Central memory CD4-positive, alpha-beta T cell (primary cell): ENCODE results near the gene TOR1AIP1.

Experiments
- DNase-seq: peaks from one replicate; pipeline ENCODE4 v3.0.0; 2022

The TOR1AIP1 gene

DNA sequence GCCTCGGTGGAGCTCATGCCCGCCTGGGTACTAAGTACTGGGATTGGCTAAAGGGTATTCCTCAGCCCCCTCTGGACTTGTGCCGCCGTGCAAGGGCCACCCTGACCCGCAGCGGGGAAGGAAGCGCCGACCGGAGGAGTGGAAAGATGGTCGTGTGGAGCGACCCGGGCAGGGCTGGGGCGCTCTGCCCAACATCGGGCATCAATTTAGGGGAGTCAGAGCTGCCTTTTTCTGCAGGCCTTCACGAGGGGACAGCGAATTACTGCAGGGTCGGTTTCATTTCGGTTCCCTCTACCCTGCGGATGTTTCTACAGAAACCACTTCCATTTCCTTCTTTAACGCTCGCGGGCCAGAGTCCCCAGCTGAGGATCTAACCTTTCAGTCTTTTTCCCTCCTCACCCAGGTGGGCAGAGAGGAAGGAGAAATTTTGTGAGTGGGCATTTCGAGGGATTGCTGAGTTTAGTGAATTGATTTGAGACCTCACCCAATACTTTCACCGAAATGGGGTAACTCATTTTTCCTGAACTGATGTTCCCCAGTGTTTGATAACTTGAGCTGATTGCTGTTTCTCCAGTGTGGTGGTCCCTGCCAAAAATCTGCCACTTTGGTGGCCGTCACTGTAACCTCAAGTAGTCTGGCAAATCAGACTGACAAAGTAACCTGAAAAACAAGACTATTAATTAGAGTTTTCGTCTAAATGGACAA is 1.1 kb downstream of the TOR1AIP1 start:
- no peak for DNase-seq

DNA sequence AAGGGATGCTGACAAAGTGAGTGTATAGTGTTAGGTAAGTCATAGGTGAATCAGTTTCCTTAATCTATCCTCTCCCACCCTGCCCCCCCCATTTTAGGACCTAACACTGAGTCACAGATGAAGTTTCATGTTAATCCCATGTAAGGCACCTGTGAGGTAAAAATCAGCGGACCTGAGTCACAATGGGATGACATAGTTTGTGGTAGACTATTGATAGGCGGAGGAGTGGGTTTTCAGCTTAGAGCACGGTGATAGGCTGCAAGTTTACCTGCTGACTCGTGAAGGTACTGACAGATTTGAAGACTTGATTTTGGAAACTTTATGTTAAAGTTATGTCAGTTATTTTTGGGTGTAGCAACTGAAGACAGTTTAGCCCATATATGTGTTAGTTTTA is 1.7 kb downstream of the TOR1AIP1 start:
- DNase-seq = peak; percentile 73

DNA sequence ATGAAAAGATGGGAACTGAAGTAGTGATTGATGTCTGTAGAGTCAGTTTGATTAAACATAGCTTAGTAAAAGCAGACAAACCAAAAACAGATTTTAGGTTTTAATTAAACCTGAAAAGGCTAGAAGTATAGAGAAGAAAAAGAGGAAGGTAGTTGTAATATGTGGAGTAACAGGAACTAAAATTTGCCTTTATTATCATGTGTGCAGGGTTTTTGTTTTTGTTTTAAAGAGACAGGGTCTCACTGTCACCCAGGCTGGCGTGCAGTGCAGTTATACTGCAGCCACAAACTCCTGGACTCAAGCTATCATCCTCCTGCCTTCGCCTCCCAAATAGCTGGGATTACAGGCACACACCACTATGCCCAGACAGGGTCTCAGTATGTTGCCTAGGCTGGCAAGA is 6.0 kb downstream of the TOR1AIP1 start:
- no peak for DNase-seq

DNA sequence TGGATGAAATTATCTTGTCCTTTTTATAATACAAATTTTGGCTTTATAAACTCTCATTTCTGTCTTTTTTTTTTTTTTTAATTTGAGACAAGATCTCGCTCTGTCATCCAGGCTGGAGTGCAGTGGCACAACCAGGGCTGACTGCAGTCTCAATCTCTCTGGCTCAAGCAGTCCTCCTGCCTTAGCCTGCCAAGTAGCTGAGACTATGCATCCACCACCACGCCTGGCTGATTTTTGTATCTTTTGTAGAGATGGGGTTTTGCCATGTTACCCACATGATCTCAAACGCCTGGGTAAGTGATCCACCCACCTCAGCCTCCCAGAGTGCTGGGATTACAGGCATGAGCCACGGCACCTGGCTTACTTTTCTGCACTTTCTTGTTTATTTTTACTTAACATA is 7.5 kb downstream of the TOR1AIP1 start:
- no peak for DNase-seq

DNA sequence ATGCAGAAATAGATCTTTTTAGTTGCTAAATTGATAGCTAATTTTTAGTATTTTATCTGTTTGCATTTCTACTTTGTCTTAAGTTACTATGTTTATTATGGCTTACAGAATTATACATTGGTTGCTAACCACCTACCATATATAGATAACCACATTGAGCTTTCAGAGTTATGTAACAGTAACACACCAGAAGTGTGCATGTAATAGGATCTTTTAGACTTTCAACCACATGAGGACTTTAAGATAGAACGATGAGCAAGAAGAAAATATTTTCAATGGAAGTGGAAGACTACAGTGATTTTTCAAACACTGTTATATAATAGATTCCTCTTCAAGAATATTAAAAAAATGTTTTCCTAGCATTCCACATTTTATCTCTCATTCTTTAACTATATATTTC is 28.8 kb downstream of the TOR1AIP1 start:
- DNase-seq = no peak

DNA sequence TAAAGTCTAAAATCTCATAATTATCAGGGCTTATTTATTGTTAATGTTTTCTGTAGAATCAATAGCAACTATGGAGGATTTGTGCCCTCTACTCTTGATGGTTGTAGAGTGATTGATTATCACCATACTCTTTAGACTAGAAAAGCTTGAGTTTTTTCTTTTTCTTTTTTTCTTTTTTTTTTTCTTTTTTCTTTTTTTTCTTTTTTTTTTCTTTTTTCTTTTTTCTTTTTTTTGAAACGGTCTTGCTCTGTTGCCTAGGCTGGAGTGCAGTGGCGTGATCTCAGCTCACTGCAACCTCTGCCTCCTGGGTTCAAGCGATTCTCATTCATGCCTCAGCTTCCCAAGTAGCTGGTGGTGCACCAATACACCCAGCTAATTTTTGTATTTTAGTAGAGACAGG is 29.7 kb downstream of the TOR1AIP1 start:
- no peak for DNase-seq

DNA sequence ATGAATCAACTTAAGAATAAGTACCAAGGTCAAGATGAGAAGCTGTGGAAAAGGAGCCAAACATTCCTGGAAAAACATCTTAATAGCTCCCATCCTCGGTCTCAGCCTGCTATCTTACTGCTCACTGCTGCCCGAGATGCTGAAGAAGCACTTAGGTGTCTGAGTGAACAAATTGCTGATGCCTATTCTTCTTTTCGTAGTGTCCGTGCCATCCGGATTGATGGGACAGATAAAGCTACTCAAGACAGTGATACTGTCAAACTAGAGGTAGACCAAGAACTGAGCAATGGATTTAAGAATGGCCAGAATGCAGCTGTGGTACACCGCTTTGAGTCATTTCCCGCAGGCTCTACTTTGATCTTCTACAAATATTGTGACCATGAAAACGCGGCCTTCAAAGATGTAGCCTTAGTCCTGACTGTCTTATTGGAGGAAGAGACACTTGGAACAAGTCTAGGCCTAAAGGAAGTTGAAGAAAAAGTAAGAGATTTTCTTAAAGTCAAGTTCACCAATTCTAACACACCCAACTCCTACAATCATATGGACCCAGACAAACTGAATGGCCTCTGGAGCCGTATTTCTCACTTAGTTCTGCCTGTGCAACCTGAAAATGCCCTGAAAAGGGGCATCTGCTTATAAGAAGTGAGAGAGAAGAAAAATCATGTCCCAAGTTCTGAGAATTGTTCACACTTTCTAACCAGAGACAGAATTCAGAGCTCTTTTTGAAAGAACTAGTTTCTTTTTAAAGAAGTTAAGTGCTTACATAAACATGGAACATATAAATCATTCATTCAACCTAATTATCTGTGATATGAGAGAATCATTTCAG is 35.7 kb downstream of the TOR1AIP1 start:
- DNase-seq = no peak

DNA sequence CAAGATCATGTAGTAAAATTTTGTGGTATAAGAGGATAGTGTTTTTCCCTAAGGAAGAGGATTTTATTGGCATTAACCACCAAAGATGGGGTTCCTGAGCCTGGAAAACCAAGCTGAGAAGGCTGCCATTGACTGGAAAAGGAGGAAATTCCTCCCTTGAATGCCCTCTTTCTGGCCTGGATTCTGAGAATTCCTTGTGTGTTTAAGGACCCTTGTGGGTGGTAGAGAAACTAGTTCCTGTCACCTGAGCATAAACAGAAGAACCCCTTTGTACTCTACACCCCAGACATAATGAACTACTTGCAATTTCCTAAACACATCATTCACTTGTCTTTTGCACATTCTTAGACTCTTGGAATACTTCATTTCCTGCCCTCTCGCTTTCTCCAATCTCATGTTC is 39.4 kb downstream of the TOR1AIP1 start:
- no peak for DNase-seq

DNA sequence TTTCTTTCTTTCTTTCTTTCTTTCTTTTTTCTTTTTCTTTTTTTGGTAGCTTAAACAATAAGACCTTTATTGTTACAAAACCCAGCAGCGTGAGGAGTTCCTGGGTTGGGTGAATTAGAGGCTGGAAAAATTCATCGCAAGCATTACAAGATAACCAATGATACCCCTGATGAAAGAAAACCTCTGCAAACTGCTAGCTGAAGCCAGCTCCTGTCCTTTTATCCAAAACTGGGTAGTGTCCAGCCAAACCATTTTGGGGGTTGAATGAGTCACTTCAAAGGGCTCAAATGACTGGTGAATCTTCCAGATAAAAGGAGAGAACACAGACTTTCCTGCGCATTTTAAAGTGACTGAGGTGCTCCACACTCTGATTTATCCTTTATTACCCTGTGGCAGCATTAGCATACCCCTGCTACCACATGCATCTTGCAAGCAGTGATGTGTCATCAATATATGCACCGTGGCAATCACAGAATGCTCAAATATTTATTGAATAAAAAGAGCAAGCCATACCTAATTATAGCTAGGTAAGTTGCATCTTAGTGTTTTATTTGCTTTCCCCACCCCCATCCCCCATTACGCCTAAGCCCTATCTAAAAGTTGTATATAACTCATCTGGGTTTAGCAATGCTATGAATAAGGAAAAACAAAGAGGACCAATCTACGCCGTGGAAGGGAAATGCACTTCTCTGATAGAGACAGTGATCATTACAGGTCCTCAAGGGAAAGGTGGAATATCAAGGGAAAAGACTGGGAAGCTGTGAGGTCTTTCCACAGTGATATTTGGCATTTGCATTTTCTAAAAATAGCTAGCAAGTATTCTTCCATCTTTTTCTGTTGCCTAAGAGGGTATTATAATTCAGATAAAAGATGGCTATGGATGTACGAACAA is 40.1 kb downstream of the TOR1AIP1 start:
- no peak for DNase-seq

DNA sequence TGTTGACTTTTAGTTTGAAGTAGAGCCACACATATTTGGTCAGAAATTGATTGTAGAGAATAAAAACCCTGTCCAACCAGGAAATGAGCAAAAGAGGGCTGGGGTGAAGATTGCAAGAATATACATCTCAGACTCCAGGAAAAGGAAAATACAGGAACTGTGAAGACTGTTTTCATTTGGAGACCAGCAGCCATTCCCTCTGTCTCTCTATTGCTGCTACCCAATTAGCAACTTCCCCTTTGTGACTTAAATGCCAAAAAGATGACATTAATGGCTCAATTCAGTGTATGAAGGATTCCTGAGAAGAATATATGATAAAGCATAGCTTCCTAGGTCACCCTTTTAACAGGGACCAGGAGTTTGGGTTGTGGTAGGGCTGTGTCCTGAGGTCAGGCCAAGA is 40.9 kb downstream of the TOR1AIP1 start:
- DNase-seq = no peak

DNA sequence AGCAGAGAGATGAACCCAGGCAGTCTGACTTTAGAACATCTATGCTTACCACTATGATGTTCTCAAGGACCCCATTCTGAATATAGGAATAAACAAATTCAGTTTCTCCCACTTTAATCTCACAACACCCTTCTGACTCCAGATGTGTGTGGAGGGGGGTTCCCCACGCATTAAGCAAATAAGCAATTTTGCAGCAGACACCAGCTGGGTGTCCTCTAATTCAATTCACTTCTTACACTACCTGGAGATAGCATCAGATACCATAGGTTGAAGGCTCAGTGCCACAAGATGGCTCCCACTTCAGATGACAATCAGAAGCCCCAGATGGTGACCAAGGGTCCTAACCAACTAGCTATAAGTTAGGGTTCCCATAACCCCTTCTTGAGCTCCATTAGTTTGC is 42.2 kb downstream of the TOR1AIP1 start:
- no peak for DNase-seq

DNA sequence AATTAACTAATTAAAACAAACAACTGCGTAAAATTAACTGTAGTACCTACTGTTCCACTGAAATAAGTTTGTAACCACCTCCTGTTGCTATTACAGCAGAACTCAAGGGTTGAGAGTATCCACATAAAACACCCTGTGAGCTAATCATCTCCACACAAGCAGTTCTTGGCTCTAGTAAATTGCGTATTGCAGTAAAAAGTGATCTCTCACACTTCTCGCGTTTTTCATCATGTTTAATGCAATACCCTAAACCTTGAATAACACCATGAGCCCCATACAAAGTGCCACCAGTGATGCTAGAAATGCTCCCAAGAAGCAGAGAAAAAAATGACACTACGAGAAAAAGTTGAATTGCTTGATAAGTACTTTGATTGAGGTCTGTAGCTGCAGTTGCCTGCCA is 43.2 kb downstream of the TOR1AIP1 start:
- no peak for DNase-seq

DNA sequence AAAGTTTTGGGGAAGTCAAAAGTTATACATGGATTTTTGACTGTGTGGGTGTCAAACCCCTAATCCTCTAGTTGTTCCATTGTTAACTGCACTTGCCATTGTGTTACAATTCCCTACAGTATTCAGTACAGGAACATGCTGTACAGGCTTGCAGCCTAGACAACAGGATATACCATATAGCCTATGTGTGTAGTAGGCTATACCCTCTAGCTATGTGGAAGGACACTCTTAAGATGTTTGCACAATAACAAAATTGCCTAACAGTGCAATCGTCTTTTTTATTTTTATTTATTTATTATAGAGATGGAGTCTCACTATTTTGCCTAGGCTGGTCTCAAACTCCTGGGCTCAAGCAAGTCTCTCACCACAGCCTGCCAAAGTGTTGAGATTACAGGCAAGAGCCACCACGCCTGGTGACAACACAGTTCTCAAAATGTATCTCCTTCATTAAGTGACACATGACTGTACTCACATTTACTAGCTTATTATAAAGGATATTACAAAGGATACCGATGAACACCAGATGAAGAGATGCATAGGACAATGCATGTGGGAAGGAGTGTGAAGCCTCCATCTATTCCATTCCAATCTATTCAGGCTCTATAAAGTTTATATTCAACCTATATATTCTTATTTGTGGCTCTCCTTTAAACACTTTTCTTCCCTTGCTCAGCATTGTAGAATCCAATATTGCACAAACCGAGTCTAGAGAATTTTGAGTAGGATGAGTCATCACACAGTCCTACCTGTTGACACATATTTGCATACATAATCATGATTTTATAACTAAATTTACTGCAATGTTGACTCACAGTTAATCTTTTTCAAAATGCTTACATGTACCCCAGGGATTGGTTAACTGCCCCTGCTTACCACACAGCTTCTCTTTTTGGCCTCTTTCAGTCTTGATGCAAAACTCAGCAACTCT is 44.1 kb downstream of the TOR1AIP1 start:
- no peak for DNase-seq

DNA sequence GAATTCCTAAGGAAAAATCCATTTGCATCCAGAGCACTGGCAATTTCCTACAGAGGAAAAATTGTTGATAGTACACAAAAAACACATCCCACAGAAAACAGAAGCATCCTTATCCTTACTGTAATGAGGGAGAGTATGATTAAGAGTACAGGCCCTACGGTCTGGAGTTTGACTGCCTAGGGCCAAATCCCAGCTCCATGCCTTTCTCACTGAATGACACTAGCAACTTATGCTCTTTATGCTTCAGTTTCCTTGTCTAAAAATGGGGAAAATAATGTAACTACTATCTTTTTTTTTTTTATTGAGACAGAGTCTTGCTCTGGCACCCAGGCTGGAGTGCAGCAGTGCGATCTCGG is 44.7 kb downstream of the TOR1AIP1 start:
- no peak for DNase-seq

DNA sequence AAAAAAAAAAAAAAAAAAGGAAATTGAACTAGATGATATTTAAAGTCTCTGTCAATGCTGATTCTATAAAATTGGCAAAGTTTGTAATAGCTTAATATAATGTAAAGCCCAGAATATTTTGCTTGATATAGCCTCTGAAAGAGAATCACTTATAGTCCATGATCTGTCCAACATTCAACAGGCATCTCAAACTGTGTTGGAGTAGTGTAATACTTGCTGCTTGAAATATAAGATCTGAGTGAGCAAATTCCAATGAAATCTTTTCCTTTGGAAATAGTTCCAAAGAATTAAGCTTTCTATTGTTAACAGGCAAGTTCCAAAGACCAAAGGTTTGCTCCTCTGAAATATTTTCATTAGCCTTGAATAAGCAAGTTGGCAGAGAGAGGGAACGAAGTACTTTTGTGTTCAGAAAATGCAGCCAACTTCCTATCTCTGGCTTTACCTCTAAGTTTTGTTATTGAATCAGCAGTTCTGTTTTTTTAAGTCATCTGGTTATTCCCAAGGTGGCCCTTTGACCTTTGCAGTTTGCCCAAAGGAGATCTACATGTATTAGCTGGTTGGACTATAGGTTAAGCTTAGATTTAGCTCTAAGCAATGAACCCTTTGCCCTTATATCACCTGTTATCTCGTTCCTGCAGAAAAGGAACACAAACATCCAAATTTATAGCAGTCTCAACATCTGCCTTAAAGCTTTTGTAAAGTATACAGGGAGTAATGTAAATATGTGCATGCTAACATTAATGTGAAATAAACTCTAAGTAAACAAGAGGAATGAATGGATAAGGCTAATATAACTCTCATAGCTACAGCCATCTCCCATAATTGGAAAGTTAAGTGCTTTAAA is 48.1 kb downstream of the TOR1AIP1 start:
- DNase-seq = no peak

DNA sequence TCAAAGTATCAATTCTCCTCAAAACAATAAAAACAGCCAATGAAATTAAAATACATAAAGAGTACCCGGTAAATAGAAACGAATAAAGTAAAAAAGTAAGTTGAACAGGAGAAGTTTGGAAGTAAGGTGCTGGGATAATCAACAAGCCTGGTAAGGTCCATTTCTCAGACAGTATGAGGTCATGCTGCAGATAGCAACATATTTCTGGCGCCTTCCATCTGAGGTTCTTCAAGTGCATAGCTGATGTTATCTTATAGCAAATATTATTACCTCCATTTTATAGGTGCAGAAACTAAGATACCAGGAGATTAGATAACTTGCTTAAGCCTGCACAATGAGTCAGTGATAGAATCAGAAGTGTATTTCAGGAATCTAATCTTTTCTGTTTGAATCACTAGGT is 48.8 kb downstream of the TOR1AIP1 start:
- DNase-seq = no peak

DNA sequence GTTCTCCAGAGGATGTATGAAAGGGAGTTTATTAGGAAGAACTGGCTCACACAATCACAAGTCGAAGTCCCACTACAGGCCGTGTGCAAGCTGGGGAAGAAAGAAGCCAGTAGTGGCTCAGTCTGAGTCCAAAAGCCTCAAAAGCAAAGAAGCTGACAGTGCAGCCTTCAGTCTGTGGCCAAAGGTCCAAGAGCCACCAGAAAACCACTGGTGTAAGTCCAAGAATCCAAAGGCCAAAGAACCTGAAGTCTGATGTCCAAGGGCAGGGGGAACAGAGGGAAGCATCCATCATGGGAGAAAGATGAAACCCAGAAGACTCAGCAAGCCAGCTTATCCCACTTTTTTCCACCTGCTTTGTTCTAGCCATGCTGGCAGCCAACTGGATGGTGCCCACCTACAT is 51.1 kb downstream of the TOR1AIP1 start:
- no peak for DNase-seq

DNA sequence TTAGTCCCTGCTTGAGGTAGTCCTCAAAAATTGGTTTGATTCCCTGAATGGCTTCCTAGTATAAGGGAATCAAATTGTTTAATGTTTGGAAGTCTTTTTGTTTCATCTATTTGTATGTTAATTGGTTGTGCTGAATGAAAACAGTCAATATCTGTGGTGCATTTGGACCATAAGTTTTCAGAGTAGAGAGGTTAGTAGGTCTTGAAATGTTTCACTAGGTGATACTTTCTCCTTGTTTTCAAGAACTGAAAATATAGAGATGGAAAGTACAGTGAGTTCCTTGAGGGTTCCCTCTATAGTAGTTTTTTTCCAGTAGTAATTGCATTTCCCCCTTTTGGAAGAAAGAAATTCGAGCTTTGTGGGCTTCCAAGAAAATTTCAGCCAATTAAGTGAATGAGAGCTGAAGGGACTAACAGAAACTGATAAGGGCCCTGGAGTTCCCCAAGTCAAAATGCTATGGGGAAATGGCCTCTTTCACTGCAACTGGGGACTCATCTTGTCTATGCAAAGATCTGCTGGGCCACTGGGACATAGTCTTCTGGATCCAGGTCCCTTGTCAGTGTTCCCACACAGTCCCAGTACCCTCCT is 53.9 kb downstream of the TOR1AIP1 start:
- DNase-seq = no peak

DNA sequence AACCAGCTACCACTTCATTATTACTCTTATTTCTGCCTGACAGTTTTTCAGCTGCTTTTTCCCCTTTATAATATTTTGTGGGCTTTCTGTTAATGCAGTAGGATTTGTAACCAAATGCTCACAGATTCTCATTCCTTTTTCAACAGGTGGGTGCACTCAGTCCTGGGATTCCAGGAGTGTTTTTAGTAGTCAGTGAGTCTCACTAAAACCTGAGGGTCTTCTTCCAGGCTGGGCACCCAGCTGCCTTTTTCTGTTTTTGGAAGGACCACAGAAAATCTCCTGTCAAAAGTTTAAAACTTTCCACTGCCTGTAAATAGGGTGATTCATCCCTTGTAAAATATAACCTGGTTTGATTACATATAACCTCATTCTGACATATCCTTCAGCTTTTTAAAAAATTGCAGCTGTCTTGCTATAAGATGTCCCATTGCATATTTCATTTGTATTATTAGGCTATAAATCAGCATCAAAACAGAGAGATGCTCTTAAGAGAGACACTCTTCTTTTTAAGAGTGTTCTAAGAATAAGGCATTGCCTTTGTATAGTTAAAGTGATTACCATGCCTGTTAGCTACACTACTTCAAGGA is 55.7 kb downstream of the TOR1AIP1 start:
- DNase-seq = no peak

DNA sequence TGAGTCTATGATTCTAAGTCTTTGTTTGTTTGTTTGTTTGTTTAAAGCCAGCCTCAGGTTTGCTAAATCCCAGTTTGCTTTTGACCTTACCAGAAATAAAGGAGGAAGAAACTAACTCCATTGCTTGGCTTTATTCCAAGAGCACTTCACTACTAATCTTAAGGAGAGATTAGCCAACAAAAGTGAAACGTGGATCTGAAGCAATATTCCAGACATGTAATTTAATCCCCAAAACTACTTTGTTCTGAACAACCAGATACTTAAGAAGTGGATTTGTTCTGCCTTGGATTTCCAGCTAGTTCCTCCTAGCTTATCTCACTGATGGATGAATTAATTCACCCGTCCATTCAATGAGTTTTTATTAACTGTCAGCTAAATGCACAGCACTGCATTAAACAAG is 56.7 kb downstream of the TOR1AIP1 start:
- no peak for DNase-seq

DNA sequence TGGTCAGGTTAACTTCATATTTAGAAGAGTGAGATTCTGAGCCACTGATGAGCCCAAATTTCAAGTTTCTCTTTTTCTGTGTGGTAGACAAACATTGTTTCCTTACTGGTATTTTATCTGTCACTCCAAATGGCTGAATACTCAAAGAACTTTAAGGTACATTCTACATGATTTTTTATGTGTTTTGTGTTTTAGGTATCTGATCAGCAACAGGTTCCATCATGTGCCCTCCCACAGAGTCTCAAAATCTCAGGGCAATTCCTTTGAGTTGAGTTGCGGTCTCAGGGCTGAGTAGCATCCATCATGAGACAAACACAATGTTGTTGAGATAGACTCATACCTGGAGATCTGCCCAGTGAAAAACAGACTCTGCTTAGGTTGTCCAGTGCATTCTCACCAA is 57.9 kb downstream of the TOR1AIP1 start:
- DNase-seq = no peak
